MCF 10A (cell line): ENCODE measurements around the gene RPTOR. TPM values are rescaled to one million over a fixed set of nuclear protein-coding genes. Genes with fewer than 3 reads are reported as not detected.

ENCODE experiments used
- BruUV-seq: library from RNA; stranded (reverse); fragments of 400-500 nt; replicated peaks from 2 replicates; lab custom pipeline; 2021; lab: Mats Ljungman, UMichigan
- CTCF ChIA-PET: fragments of 300-600 bp; sonication (Branson Sonifier 250); formaldehyde crosslinking; extraction: SDS; loops from one replicate; lab custom pipeline; 2021; ENCODE audit warnings: antibody characterized with exemption, inconsistent platforms; lab: Yijun Ruan, JAX
- POLR2A ChIA-PET: fragments of 300-600, 350-650 bp; sonication (Branson Sonifier 250); formaldehyde crosslinking; extraction: SDS; loops from one replicate; lab custom pipeline; 2020; ENCODE audit warnings: antibody characterized with exemption, inconsistent platforms; lab: Yijun Ruan, JAX
- DNase-seq: peaks from one replicate; pipeline ENCODE4 v3.0.0-alpha.2; 2018; ENCODE audit not compliant: unreplicated experiment
- H3K27ac Mint-ChIP-seq: one replicate; pipeline ENCODE4 v1.8.0; 2022; ENCODE audit warnings: mild to moderate bottlenecking, low read depth, mixed read lengths; ENCODE audit not compliant: unreplicated experiment
- H3K27me3 Mint-ChIP-seq: one replicate; pipeline ENCODE4 v1.8.0; 2022; ENCODE audit warnings: mixed read lengths; ENCODE audit not compliant: insufficient read depth, unreplicated experiment
- H3K36me3 Mint-ChIP-seq: one replicate; pipeline ENCODE4 v1.8.0; 2022; ENCODE audit warnings: mild to moderate bottlenecking, moderate library complexity, mixed read lengths; ENCODE audit not compliant: insufficient read depth, unreplicated experiment
- H3K4me1 Mint-ChIP-seq: one replicate; pipeline ENCODE4 v1.8.0; 2022; ENCODE audit warnings: mixed read lengths; ENCODE audit not compliant: insufficient read depth, unreplicated experiment
- H3K4me3 Mint-ChIP-seq: one replicate; pipeline ENCODE4 v1.8.0; 2022; ENCODE audit warnings: mild to moderate bottlenecking, moderate library complexity, mixed read lengths; ENCODE audit not compliant: unreplicated experiment
- H3K9me3 Mint-ChIP-seq: one replicate; pipeline ENCODE4 v1.8.0; 2022; ENCODE audit warnings: mixed read lengths; ENCODE audit not compliant: unreplicated experiment
- intact Hi-C: fragments of 100-400 bp; cut with micrococcal nuclease; formaldehyde crosslinking; loops from 2 replicates; pipeline ENCODE4 v1.14.1; 2022
- total RNA-seq: library from RNA; stranded (reverse); gene quantifications from 2 replicates; pipeline ENCODE4 v1.2.3, GENCODE V29; 2022
- TF ChIP-seq, protein P1 (sequence below): fragments of 200-600 bp; IDR thresholded peaks from one replicate; pipeline ENCODE4 v1.8.0; 2022; ENCODE audit warnings: antibody characterized with exemption, mild to moderate bottlenecking; ENCODE audit not compliant: unreplicated experiment

RPTOR gene
- total RNA-seq, 1 experiment from 2014 or later: 41.3 TPM

DNA sequence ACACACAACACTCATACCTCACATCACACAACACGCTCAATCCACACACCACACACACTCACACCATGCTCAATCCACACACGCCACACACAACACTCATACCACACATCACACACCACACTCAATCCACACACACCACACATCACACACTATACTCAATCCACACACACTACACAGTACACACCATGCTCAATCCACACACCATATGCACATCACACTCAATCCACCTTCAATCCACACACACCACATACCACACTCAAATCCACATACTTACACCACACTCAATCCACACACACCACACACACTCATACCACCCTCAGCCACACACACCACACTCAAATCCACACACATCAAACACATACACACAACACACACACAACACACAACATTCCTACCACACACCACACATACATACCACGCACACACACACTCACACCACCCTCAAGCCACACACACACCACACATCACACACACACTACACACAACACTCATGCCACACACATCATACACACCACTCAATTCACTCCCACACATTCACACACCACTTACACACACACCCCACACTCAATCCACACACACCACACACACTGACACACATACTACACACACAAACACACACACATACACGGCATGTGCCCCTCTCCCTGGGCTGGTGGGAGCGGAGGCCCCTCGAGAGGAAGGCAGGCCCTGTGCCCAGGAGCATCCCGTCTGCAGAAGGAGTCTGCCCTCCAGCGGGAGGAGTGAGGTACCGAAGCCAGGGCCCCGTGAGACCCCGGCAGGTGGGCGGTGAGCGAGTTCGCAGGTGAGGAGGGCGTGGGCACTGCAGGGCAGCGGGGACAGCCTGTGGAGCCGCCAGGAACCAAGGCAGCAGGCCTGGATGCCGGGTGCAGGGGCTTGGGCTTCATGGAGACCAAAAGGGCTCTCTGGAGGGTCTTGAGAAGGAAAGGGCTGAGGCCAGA is 33.1 kb upstream of the RPTOR start:
- intact Hi-C loops: no loop called here
- POLR2A ChIA-PET: no interaction called here
- no TSS peak for BruUV-seq
- H3K4me3 Mint-ChIP-seq: no peak overlapping the region
- H3K27me3 Mint-ChIP-seq: no peaks in the 10 kb centered on the region
- no peaks in the 10 kb centered on the region for H3K36me3 Mint-ChIP-seq
- no peaks in the 10 kb centered on the region for H3K4me1 Mint-ChIP-seq
- TF ChIP-seq, protein P1, sequence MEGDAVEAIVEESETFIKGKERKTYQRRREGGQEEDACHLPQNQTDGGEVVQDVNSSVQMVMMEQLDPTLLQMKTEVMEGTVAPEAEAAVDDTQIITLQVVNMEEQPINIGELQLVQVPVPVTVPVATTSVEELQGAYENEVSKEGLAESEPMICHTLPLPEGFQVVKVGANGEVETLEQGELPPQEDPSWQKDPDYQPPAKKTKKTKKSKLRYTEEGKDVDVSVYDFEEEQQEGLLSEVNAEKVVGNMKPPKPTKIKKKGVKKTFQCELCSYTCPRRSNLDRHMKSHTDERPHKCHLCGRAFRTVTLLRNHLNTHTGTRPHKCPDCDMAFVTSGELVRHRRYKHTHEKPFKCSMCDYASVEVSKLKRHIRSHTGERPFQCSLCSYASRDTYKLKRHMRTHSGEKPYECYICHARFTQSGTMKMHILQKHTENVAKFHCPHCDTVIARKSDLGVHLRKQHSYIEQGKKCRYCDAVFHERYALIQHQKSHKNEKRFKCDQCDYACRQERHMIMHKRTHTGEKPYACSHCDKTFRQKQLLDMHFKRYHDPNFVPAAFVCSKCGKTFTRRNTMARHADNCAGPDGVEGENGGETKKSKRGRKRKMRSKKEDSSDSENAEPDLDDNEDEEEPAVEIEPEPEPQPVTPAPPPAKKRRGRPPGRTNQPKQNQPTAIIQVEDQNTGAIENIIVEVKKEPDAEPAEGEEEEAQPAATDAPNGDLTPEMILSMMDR: no peak
- CTCF ChIA-PET: no interaction called here
- no peaks in the 10 kb centered on the region for H3K9me3 Mint-ChIP-seq
- H3K27ac Mint-ChIP-seq: no peak overlapping the region
- no peak for DNase-seq

- Mint-ChIP-seq H3K4me1 (no peaks in the 10 kb centered on the region), H3K9me3 (no peaks in the 10 kb centered on the region), H3K27me3 (no peaks in the 10 kb centered on the region), H3K27ac (no peak overlapping the region), H3K4me3 (no peak overlapping the region), H3K36me3 (no peaks in the 10 kb centered on the region)
- TF ChIP-seq, protein P1: no peak
- CTCF ChIA-PET: no interaction called here
- POLR2A ChIA-PET: no interaction called here
- no peak for DNase-seq
- intact Hi-C loops: no loop called here
- no TSS peak for BruUV-seq
Observed at GRCh38 chr17:80512233-80512632, 32.4 kb upstream of the RPTOR start.

DNA sequence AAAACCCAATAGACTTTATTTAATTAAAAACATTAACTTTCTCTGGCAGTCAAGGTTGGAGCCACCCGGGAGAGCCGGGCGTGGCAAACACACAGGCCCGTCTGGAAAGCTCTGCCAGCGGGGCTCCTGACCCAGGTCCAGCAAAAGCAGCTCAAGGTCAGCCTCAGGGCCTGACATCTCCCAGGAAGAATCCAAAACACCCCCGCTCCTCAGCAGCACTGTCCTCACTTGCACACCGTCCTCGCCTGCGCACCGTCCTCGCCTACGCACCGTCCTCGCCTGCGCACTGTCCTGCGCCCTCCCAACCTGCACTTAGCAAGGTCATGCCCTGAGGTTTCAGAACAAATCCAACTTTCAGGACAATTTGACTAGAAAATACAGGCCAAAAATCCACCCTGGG is 31.4 kb upstream of the RPTOR start:
- POLR2A ChIA-PET: no interaction called here
- Mint-ChIP-seq H3K36me3 (no peaks in the 10 kb centered on the region), H3K4me3 (no peak overlapping the region), H3K27me3 (no peaks in the 10 kb centered on the region), H3K27ac (no peak overlapping the region), H3K4me1 (no peaks in the 10 kb centered on the region), H3K9me3 (no peaks in the 10 kb centered on the region)
- intact Hi-C loops: no loop called here
- BruUV-seq: no TSS peak
- CTCF ChIA-PET: no interaction called here
- TF ChIP-seq, protein P1: no peak
- no peak for DNase-seq

- intact Hi-C loops: no loop called here
- no peaks in the 10 kb centered on the region for H3K36me3 Mint-ChIP-seq
- H3K4me1 Mint-ChIP-seq: no peaks in the 10 kb centered on the region
- no TSS peak for BruUV-seq
- no peak overlapping the region for H3K4me3 Mint-ChIP-seq
- TF ChIP-seq, protein P1: no peak
- ChIA-PET POLR2A (no interaction called here), CTCF (no interaction called here)
- no peak overlapping the region for H3K27ac Mint-ChIP-seq
- no peaks in the 10 kb centered on the region for H3K9me3 Mint-ChIP-seq
- no peak for DNase-seq
- no peaks in the 10 kb centered on the region for H3K27me3 Mint-ChIP-seq
Observed at GRCh38 chr17:80513892-80514291, 30.7 kb upstream of the RPTOR start.
